Dermis blood vessel endothelial cell (primary cell): ENCODE measurements around the gene IQSEC3. TPM values are rescaled to one million over a fixed set of nuclear protein-coding genes. Genes with fewer than 3 reads are reported as not detected.

Source experiments
- DNase-seq: peaks from one replicate; pipeline ENCODE4 v3.0.0; 2010
- total RNA-seq: library from RNA; depleted of rRNA; stranded (reverse); fragments of >200 nt; gene quantifications from 2 replicates; pipeline ENCODE4 v1.2.3, GENCODE V29; 2014

The IQSEC3 gene
- total RNA-seq, 1 donor from 2014 or later: under 0.01 TPM

DNA sequence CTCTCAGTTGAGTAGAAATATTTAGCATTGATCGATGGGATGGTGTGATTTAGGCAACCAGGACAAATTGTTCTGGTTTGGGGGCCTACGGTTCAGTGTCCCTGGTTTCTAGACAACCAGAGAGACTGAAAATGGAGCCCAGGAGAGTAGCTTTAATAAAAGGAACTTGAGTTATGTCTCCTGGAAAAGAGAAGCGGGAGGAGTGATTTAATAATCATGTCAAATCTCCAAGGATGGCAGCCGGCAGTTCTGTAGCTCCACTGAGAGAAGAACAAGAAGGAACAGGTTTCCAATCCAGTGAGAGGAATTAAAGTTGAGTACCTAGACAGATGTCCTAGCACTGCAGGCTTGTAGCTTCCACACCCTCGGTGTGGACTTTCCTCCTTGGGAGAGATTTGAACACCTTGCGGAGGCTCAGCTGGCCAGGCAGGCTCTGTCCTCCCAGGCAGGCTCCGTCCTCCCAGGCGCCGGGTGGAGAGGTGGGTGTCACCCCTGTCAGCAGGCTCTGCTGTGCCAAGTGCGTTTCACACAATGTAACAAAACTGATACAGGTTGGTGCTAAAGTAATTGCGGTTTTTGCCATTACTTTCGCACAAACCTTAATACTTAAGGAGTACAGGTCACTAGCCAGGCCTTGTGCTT is 101.5 kb downstream of the IQSEC3 start:
- no peak for DNase-seq

DNA sequence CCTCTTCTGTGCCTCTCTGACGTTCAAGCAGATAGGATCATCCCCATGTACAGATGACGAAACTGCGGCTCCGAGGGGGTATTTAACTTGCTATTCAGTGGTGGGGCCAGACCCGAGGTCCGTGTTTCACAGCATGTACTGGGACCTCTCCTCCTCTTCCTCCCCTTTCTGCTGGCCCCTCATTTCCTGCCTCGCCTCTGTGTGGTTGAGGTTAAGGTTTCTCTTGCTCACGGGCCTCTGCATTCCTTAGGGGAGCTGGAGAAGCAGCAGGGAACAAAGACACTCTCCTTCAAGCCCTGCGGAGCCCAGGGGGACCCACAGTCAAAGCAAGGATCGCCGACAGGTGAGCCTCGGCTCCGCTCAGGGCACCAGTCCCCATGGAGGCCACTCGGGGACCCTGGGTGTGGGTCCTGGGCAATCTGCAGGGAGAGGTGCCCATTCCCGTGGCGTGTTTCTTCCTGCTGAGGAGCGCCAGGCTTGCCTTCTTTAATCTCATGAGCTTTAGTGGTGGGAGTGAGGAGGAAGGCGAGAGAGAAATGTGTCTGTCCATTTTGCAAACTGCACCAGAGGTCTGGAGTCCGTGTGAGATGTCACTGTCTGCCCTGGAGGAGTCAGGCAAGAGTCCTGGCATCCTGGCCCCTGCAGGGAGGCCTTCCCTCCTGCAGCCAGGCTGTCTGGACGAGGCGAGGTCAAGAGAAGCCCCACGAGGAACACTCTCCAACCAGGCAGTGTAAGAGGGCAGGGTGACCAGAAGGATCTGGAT is 102.4 kb downstream of the IQSEC3 start:
- DNase-seq: no peak

DNA sequence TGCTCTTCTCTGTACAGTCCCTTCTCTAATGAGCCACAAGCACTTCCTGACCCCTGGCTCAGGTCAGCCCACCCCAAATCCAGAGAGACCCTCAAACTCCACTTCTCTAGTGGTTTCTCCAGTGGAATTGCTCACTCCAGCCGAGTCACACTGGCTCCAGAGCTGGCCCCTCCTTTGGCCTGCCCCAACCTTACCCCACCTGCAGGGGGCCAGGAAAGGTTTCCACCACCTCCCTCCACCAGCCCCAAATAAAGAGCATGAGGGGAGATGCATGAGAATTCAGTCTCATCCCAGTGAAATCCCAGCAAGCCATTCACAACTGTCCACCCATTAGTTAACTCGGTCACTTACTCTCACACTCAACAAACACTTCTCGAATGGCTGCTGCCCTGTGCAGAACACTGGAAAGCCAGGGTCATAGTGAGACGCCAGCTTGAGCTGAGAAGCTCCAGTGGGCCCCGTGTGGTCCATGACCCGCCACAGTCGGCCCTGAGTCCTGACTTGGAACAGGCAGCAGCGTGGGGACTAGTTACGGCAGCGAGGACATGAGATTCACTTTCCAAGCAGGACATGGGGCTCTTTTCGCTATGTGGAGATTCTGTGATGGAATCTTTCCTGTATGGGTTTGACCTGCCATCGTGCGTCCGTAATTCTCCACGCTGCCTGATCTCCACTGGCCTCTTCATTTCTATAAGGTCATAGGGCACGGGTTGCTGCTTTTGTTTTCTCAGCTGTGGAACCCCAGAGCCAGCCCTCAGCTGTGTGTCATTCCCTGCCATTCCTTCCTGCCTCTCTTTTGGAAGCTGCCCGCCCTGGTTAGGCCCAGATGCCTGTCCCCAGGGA is 103.2 kb downstream of the IQSEC3 start:
- peak; percentile 37 for DNase-seq

DNA sequence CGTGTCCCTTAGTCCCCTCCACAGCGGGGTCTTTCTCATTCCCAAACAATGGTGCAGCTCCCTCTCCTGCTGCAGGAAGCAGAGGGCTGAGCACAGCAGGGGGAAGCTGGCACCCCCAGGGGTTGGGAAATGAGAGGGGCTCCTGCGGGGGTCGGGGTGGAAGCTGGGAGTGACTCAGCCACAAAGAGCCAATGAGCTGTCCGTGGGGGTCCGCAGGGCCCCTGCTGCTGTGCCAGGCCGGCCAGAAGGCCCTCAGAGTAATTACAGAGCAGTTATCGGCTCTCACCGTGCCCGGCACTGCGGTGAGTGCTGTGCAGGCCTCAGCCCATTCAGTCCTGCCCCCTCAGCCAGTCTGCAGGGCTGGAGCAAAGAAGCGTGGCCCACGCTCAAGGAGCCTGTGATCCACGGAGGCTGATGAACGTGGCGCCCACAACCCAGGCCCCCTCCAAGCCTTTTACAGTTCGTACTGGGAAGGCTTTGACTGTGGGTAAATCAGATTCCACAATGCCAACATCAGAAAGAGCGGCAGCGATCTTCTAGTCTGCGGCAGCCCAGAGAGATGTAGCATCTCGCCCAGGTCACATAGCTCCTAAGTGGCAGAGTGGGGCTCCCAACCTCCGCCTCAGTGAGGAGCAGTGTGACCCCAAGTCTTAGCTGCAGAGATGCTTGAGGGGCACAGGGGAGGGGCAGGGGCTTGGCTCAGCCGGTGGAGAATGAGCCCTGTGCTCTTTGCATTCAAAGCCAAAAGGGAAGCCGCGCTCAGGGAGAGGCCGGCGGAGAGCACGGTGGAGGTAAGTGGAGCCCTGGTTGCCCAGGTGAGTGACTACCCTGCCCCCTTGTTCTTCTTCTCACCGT is 104.0 kb downstream of the IQSEC3 start:
- DNase-seq: no peak

DNA sequence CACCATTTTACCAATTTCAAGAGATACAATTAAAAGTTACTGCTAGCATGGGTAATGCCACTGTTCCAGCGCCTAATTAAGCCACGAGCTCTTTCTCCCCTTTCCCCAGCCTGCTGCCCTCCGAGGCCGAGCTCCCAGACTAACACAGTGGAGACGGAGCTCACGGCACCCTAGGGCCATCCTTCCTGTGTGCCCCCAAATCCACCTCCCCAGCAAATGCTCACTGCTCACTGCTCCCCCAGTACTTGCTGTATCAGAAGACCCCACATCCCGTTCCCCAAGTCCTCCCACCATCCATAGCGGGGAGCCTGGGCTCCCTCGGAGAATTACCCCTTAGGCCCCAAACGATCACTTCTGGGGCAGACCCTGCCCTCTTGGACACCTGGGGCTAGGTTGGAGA is 104.7 kb downstream of the IQSEC3 start:
- DNase-seq: no peak

DNA sequence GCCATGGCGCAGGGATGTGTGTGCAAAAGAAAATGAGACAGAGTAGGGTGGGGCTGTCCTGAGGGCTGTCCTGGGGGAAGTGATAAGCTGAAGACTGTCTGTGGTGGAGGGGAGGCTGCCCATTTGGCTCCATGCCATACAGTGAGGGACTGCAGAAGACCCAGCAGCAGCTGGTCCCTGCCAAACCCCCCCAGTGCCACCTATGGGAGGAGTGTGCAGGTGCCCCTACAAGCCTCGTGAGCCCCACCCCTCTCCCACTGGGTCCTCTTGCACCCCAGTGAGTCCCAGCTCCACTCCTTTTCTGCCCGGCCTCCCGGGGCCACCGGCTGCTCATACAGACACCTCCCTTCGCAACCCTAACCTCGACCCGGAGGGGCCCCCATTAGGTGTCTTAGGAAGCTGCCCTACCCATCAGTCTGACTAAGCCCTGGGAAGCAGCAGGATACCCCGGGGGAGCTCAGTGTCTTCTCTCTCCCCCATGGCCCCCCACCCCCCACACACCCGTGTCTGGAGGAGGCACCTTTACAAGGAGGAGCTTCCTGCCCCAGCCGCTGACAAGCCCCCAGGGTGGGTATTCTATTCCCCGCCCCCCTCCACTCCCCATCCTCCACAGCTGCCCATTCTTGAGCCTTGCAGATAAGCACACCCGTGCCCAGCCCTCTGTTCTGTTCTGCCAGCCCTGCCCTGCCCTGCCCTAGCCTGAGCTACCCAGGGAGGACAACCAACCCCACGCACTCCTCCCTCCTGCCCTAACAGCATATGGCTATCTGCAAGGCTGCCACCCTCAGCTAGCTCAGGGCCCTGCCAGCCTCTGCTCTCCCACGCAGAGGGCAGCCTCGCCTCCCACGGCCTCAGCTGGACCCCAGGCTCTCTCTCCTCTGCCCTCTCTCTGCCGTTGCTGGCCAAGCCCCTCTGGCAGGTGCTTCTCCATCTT is 105.4 kb downstream of the IQSEC3 start:
- no peak for DNase-seq

DNA sequence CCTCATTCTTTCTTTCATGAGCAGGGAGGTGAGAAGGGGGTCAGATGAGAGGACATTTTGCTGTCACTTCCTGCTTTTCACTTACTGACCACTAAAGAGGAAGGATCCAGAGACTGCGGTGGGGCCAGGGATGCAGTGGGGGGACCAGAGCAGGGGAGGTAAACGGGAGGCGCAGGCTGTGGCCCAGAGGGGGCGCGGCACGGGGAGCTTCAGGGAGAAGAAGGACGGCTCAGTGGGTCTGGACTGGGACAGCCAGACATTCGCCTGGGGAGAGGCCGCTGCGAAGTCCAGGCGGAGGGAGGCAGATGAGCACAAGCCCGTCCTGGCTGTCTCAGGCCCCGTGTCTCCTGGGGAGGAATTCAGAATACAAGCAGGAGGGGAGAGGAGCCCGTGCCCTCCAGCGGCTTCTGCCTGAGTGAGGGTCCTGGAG is 106.2 kb downstream of the IQSEC3 start:
- DNase-seq: no peak

DNA sequence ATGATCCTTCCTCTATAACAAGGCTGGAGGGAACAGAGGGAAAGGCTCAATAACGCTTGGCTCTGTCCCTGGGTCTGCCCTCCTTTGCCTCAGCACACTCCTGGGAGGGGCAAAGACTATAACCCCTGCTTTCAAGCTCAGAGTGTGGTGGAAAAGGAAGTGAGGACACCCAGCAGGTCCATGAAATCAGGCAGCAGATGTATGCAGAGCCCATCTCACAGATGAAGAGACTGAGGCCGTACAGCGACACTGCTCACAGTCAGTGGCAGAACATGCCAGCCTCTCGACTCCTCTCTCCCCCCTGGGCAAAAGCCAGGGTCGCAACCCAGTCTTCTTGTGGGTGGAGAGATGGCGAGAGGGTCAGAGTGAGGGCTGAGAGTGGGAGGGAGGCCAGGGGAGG is 107.6 kb downstream of the IQSEC3 start:
- DNase-seq: no peak

DNA sequence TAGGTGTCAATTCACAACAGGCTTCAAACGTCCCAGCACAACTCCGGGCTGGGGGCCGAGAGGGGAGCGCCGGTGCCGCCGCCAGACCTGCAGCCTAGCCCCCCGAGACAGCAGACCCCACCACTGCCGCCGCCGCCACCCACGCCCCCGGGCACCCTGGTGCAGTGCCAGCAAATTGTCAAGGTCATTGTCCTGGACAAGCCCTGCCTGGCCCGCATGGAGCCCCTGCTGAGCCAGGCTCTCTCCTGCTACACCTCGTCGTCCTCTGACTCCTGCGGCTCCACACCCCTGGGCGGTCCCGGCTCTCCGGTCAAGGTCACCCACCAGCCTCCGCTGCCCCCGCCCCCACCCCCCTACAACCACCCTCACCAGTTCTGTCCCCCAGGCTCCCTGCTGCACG is 108.0 kb downstream of the IQSEC3 start:
- DNase-seq: no peak

DNA sequence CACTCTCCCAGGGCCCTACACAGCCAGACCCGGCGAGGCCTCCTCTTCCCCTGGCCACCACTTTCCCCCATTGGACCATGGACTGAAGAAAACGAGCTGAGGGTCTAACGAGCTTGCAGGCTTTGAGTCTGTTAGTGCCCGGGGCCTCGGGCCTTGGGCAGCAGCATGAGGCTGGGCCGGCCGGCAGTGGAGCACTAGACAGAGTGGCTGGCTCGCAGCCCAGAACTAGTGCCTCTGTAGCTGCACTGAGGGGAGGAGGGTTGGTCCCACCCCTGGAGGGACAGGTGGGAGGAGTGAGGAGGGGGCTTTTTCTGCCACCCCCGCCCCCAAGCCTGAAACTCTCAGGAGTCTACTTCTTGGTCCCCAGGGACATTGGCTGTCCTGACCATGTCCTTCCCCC is 108.7 kb downstream of the IQSEC3 start:
- no peak for DNase-seq

DNA sequence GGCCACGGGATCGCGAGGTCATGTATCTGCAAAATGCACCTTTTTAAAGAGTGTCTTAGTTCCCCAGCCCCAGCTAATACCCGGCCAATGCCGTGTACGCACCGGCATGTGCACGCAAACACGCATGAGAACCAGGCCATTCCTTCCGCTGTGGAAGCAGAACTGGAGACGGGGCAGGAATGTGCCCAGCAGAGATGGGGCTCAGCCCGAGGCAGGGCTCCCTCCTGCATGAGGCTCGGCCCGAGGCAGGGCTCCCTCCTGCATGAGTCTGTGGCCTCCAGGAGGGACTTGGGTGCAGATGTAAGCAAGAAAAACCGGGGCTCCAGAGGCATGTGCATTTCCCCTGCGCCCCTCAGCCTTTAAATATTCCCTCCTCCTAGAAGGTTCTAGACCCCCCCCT is 109.2 kb downstream of the IQSEC3 start:
- DNase-seq: no peak

DNA sequence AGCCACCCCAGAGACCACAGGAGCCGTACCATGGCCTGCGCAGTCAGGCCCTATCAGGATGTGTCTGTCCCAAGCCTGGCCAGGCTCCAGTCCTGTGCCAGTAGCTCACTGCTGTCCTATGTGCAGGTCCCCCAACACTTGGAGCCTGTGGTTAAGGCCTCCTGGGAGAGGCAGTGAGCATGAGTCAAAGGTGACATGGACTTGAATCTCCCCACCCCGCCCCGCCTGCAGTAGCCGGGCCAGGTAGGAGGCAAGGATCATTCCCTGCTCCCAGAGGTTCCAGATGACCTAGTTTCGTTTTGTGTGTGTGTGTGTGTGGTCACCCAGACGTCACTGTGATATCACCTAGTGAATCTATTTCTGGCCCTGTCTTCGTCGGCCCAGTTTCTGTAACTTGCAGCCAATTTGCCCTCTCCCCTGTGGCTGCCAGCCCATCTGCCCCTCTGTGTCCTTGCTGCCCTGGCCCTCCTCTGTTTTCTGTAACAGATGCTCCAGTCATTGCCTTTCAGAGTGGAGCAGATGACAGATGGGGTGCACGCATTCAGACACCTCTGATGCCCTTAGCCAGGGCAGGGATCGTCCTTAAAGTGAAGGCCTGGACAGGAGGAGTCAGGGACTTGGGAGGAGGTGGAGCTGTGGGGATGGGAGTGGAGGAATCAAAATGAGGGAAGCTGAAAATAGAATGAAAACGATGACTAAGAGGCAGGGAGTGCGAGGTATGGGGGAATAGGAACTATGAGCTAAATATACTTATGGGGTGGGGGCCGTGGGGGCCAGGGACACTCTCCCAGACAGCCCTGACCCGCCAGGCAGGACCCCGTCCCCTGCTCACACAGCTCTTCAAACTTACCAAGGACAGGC is 110.0 kb downstream of the IQSEC3 start:
- no peak for DNase-seq

DNA sequence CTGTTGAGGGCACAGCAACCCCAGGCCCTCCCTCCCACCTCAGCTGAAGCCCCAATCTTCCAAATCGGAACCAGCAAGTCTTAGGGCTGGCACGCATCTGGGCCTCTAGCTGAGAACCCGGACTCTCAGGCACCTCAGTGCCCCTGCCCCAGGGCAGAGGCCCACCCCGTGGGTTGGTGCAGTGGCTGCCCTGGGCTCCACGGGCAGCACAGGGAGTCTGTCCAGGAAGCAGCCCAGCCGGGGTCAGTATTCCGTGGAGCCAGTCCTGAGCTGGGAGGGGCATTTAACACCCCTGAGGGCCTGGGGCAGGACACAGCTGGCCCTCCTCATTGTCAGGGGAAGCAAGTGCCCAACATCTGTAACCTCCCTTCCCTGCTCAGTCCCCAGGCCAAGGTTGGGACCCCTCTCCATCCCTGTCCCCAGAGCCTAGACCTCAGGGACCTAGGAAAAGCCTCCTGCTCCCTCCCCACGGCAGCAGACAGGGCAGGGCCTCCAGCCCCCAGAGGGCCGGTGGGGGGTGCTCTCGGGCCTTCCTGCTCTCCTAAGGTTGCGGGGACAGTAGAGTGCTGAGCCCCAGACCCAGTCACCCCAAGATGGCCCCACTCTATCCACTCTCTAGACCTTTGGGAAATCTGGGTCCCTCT is 110.9 kb downstream of the IQSEC3 start:
- DNase-seq: no peak

DNA sequence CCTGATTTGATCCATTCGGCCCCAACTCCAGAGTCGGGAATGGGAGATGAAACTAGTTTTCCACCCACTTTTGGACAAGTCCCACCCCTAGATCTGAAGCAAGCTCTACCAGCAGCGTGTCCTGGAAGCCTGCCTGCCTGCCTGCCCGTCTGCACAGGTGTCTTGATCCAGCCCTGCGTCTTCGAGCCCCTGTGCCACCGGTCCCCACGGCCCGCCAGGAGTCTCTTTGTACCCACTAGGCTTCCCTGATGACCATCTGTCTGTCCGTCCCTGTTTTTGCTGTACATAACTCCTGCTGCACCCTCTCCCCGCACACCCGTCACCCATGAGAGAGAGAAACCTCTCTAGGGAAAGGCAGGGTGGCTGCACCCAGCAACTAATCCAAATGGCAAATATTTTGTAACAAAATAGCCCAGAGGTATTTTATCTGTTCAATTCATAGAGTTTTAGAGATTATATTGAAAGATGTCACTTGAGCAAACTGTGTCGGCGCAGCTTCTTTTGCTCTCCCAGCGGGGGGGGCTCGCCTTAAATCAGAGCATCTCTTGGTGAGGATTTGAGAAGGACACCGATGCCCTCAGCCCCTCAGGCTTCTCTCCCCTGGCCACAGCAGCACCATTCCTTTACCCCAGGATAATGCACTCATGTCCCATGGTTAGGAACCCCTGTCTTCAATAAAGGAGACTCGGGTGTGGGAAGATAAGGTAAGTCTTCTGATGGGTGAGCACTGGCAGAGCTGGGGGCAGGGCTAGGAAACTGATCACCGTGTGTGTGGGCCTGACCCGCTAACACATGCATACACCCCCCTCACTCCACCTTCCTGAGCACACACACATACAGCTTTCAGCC is 111.6 kb downstream of the IQSEC3 start:
- DNase-seq: no peak

DNA sequence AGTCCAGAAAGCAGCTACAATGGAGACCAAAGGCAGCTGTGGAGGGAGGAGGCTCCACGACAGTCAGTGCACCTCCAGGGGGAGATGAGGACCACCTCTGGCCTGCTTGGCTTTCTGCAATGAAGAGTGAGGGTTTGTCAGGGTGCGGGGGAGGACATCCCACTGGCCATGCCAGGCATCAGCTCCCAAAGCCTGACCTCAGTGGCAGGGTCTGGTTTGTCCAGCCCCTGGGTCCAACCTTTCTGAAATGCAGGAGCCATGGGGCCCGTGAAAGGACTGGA is 112.2 kb downstream of the IQSEC3 start:
- DNase-seq: no peak

DNA sequence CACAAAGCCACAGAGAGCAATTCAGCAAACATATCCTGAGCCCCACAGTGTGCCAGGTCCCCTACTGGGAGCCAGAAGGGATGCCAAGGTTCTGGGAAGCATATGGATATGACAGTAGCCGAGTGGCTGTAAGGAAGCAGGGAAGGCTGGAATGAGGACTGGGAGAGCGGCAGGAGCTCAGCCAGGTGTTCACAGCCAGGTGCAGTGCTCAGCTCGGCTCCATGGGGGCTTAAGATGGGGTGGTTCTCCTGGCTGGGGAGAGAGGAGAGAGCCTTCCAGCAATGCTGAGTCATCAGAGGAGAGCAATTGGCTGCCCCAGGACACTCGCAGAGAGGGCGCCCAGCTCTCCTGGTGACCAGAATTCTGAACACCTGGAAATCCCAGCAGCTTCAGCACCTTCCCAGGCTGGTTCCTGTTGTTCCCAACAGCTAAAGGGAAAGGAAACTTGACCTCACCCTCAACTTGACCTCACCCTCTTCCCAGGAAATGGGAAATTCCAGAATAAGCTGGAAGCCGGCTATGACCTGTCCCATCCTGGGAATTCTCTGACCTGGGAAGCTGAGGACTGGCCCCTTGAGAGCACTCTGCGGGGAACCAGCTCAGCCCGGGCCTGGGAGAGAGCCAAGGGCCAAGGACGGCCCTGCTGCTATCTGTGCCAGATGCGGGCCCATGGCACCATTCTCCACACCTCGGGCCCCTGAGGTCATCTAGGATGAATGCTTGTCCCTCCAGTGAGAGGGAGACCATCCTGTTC is 112.7 kb downstream of the IQSEC3 start:
- DNase-seq: peak; percentile 54

DNA sequence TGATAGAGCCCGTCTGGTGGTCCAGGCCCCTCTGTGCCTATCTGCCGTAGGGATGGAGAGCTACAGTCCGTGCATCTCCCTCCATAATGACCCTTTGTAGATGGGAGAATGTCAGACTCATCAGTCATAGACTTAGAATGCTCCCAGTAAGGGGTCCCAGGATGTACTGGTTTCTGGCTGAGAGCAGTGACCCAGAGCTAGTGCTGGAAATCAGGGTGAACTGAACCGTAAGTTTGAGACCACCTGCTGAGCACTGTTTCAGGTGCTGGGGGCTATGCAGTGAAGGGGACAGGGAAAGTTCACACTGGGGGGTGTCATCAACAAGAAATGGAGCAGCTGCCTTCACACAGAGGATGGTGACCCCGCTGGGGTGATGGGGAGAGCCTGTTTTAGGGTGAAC is 113.3 kb downstream of the IQSEC3 start:
- DNase-seq: no peak

DNA sequence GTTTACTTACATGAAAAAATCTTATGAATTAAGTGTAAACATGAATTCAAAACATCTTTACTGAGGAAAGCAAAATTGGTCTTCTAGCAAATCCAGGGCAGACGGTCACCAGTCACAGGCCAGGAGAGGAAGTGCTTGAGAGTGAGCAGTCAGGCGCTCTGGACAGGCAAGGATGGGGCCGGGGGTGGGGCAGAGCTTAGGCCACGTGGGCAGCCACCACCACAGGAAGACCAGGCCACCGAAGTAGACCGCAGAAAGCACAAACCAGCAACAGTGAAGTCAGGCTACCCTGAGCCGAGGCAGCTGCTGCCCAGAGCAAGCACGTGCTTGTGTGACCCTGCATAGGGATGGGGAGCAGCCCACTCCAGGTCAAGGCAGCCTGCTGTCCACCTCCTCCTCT is 113.9 kb downstream of the IQSEC3 start:
- peak; percentile 50 for DNase-seq
